Natural killer cell (primary cell): ENCODE data around the gene RBFOX1. TPM values are rescaled to one million over a fixed set of nuclear protein-coding genes. Genes with fewer than 3 reads are reported as not detected.

Source experiments
- ATAC-seq, 3 donors: fragments of 150-1000 bp in 2 of 3; fragments of 200-7000 bp in 1 of 3; cut with Tn5 transposase; 1 replicate in 1 of 3; 2 replicates in 2 of 3; pipeline ENCODE4 v1.10.0; 2021; ENCODE audit warnings: mild to moderate bottlenecking in 2 of 3, moderate library complexity in 2 of 3
- DNase-seq, 2 donors: peaks; one replicate each; pipeline versions ENCODE4 v3.0.0 to v3.0.0-alpha.2; 2013 to 2021; ENCODE audit warnings: mixed read lengths in 1 of 2
- H3K27ac ChIP-seq: one replicate; pipeline ENCODE4 v1.5.1; 2013; ENCODE audit warnings: mild to moderate bottlenecking, low read length
- H3K27me3 ChIP-seq: one replicate; pipeline ENCODE4 v1.6.1; 2013; ENCODE audit warnings: low read length; ENCODE audit not compliant: control insufficient read depth, insufficient read depth
- H3K36me3 ChIP-seq: one replicate; pipeline ENCODE4 v1.6.1; 2013; ENCODE audit warnings: low read length; ENCODE audit not compliant: control insufficient read depth, insufficient read depth
- H3K4me1 ChIP-seq: one replicate; pipeline ENCODE4 v1.6.1; 2013; ENCODE audit warnings: low read length; ENCODE audit not compliant: control insufficient read depth, insufficient read depth
- H3K4me3 ChIP-seq: one replicate; pipeline ENCODE4 v1.5.1; 2013; ENCODE audit warnings: low read length
- H3K9me3 ChIP-seq: one replicate; pipeline ENCODE4 v1.6.1; 2013; ENCODE audit warnings: low read length; ENCODE audit not compliant: control insufficient read depth, insufficient read depth
- H3K27ac Mint-ChIP-seq, 2 donors: one replicate each; pipeline ENCODE4 v1.8.0; 2022; ENCODE audit warnings: mild to moderate bottlenecking in 2 of 2, mixed read lengths in 2 of 2, moderate library complexity in 1 of 2
- H3K27me3 Mint-ChIP-seq, 2 donors: one replicate each; pipeline ENCODE4 v1.8.0; 2022; ENCODE audit warnings: low read depth in 2 of 2, mixed read lengths in 2 of 2
- H3K36me3 Mint-ChIP-seq: one replicate; pipeline ENCODE4 v1.8.0; 2022; ENCODE audit warnings: mixed read lengths
- H3K4me1 Mint-ChIP-seq, 2 donors: one replicate each; pipeline ENCODE4 v1.8.0; 2022; ENCODE audit warnings: mixed read lengths in 2 of 2
- H3K4me3 Mint-ChIP-seq: one replicate; pipeline ENCODE4 v1.8.0; 2022; ENCODE audit warnings: mild to moderate bottlenecking, moderate library complexity, mixed read lengths
- H3K9me3 Mint-ChIP-seq, 2 donors: one replicate each; pipeline ENCODE4 v1.8.0; 2022; ENCODE audit warnings: mixed read lengths in 2 of 2
- CTCF ChIP-seq: fragments of 200-600 bp; IDR thresholded peaks from one replicate; pipeline ENCODE4 v1.8.0; 2022; ENCODE audit warnings: antibody characterized with exemption
- WGBS: methylation state at CpG from one replicate; pipeline ENCODE4 v1.1.7; 2013; ENCODE audit warnings: missing lambda C conversion rate; ENCODE audit not compliant: insufficient coverage; 5-methylcytosine and 5-hydroxymethylcytosine counted together
- intact Hi-C: fragments of 100-400 bp; cut with micrococcal nuclease; formaldehyde crosslinking; loops from one replicate; pipeline ENCODE4 v1.14.2; 2022
- total RNA-seq, 4 donors: library from RNA; stranded (reverse); fragments of 120-200 nt in 1 of 4; gene quantifications; one replicate each; pipeline versions ENCODE4 v1.2.3 to v1.2.4, GENCODE V29; 2013 to 2022

Gene RBFOX1
- total RNA-seq, 3 donors from 2014 or later (not counting 1 experiment from before 2014, with no cell fraction given): not detected

GRCh38 chr16:7532534-7532933 is 199.9 kb downstream of the RBFOX1 start:
- Mint-ChIP-seq H3K27me3 (no peaks in the 10 kb centered on the region), H3K4me3 (no peak overlapping the region), H3K4me1 (no peaks in the 10 kb centered on the region), H3K9me3 (peaks cover 2 to 10% of the 10 kb centered on the region in 2 donors), H3K36me3 (no peaks in the 10 kb centered on the region), H3K27ac (no peak overlapping the region)
- TF ChIP-seq CTCF: no peak
- DNase-seq: no peak
- H3K36me3 ChIP-seq: no peaks in the 10 kb centered on the region
- H3K27me3 ChIP-seq: no peaks in the 10 kb centered on the region
- H3K9me3 ChIP-seq: peaks cover 3% of the 10 kb centered on the region
- intact Hi-C loops: no loop called here
- H3K4me1 ChIP-seq: no peaks in the 10 kb centered on the region
- no peak overlapping the region for H3K4me3 ChIP-seq
- H3K27ac ChIP-seq: no peak overlapping the region
- 86% methylated on average over 6 of the region's 6 CpGs for WGBS
- no peak for ATAC-seq

GRCh38 chr16:7534749-7535148 is 202.1 kb downstream of the RBFOX1 start:
- peaks cover 6 to 10% of the 10 kb centered on the region in 2 donors for H3K9me3 Mint-ChIP-seq
- H3K27me3 ChIP-seq: no peaks in the 10 kb centered on the region
- H3K27ac Mint-ChIP-seq: no peak overlapping the region
- H3K27me3 Mint-ChIP-seq: no peaks in the 10 kb centered on the region
- DNase-seq (no peak), ATAC-seq (no peak)
- WGBS: 75% methylated on average over 6 of the region's 7 CpGs
- H3K4me1 Mint-ChIP-seq: no peaks in the 10 kb centered on the region
- no peaks in the 10 kb centered on the region for H3K36me3 ChIP-seq
- H3K27ac ChIP-seq: no peak overlapping the region
- no peaks in the 10 kb centered on the region for H3K4me1 ChIP-seq
- TF ChIP-seq CTCF: no peak
- no peak overlapping the region for H3K4me3 ChIP-seq
- intact Hi-C loops: no loop called here
- H3K9me3 ChIP-seq: peaks cover 3% of the 10 kb centered on the region
- H3K4me3 Mint-ChIP-seq: no peak overlapping the region
- no peaks in the 10 kb centered on the region for H3K36me3 Mint-ChIP-seq

- Mint-ChIP-seq H3K9me3 (peaks cover 6 to 7% of the 10 kb centered on the region in 2 donors), H3K27ac (no peak overlapping the region), H3K4me3 (no peak overlapping the region), H3K4me1 (no peaks in the 10 kb centered on the region), H3K36me3 (no peaks in the 10 kb centered on the region), H3K27me3 (no peaks in the 10 kb centered on the region)
- H3K4me3 ChIP-seq: no peak overlapping the region
- DNase-seq (no peak), ATAC-seq (no peak)
- H3K4me1 ChIP-seq: no peaks in the 10 kb centered on the region
- no peaks in the 10 kb centered on the region for H3K36me3 ChIP-seq
- intact Hi-C loops: no loop called here
- no peak overlapping the region for H3K27ac ChIP-seq
- 63% methylated on average over 3 of the region's 3 CpGs for WGBS
- H3K27me3 ChIP-seq: no peaks in the 10 kb centered on the region
- TF ChIP-seq CTCF: no peak
- H3K9me3 ChIP-seq: no peaks in the 10 kb centered on the region
Measured at GRCh38 chr16:7541026-7541425, 208.4 kb downstream of the RBFOX1 start.

GRCh38 chr16:7545251-7545650 is 212.6 kb downstream of the RBFOX1 start:
- intact Hi-C loops: no loop called here
- H3K27ac Mint-ChIP-seq: no peak overlapping the region
- ATAC-seq: no peak
- H3K27me3 Mint-ChIP-seq: no peaks in the 10 kb centered on the region
- peaks cover 3 to 6% of the 10 kb centered on the region in 2 donors for H3K9me3 Mint-ChIP-seq
- Histone ChIP-seq H3K9me3 (peaks cover 2% of the 10 kb centered on the region), H3K27ac (no peak overlapping the region), H3K36me3 (no peaks in the 10 kb centered on the region), H3K27me3 (no peaks in the 10 kb centered on the region), H3K4me1 (no peaks in the 10 kb centered on the region), H3K4me3 (no peak overlapping the region)
- DNase-seq: no peak
- H3K36me3 Mint-ChIP-seq: no peaks in the 10 kb centered on the region
- 70% methylated on average over 9 of the region's 9 CpGs for WGBS
- no peaks in the 10 kb centered on the region for H3K4me1 Mint-ChIP-seq
- no peak overlapping the region for H3K4me3 Mint-ChIP-seq
- no peak for TF ChIP-seq CTCF
